ENCODE measurements around the gene HECTD3.

GRCh38 chr1:45033356-45033755, 22.2 kb upstream of the HECTD3 start:
- no peak for TF ChIP-seq POLR2A (IDR thresholded peaks at IDR 0.05)
- no peak for TF ChIP-seq CTCF (IDR thresholded peaks at IDR 0.05)

Measured in Peyer's patch (tissue), 4 donors.